DMS53 treated with DMSO at 0.1 percent for 48 hours (cell line): ENCODE data around the gene MYLK2.
"Not testable (repeated sequence)": the region's sequence is repeated elsewhere in the genome, so short reads cannot be mapped to it uniquely, and the experiment has no call there.

Source experiments
- DNase-seq: peaks from one replicate; lab custom pipeline; 2025; ENCODE audit not compliant: unreplicated experiment; lab: John Stamatoyannopoulos, UW

MYLK2 gene

DNA sequence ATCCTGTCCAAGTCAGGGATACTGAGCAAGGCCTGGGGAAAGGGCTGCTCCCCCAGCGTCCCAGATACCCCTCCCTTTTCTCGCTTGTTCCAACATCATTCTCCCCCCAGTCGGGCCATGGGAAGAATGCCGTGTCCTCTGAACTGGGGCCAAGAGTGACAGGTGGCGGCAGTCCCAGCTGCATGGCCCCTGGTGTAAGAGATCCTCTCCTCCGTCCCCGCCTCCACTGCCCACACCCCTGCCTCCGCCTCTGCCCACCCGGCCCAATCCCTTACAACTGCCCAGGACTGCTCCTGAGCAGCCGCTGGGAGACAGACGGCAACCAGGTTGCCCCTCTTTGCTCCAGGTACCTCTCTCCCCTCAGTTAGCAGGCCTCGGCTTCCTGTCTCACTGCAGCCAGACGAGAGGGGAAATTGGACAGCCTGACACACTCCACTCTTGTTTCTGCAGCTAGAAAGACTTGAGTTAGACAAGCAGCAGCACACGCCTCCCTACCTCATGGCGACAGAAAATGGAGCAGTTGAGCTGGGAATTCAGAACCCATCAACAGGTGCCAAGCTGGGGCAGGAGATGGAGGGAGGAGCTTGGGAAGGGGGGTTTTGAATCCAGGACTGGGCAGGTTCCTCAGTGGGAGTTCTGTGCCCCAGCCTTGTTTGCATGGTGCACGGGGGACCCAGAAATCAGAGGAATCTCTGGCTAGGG, at the start of gene MYLK2:
Gene MYLK2 (plus strand): TSS at position 274 of the 702 bp plus-strand sequence. CDS start 225 bp downstream, at position 499.
- no peak for DNase-seq

GRCh38 chr20:31769681-31770080, 49.5 kb upstream of the MYLK2 start:
- no peak for DNase-seq

DNA sequence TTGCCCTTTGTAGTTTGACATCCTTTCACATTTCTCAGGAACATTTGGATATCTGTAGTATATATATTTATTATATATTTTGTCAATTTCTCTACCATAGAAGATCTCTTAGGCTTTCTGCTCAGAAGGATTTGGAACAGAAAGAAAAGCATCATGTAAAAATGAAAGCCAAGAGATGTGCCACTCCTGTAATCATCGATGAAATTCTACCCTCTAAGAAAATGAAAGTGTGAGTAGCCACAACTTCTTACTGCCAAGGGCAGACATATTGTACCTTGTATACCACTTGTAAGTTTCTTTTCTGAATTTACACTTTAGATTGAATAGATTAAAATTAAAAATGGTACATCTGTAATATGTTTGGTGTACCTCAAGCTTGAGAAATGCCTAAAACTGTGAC, 48.9 kb upstream of the MYLK2 start:
- no peak for DNase-seq

DNA sequence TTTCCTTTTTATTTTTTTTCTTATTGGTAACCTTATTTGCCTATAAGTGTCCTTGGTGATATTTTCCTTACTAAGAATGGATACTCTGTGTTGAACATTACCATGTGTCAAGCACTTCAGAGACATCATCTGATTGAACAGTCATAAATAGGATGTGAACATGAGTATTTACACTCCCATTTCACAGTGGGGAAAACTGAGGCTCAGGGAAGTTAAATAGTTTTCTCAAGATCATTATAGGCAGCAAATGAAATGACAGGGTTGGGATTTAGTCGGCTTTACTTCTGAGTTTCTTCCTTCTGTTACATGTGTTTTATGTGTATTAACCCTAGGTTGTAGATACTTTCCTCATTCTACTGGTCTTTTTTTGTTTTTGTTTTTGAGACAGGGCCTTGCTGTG, 44.7 kb upstream of the MYLK2 start:
- no peak for DNase-seq

- DNase-seq: no peak
Measured at GRCh38 chr20:31780839-31781238, 38.3 kb upstream of the MYLK2 start.

GRCh38 chr20:31781945-31782344, 37.2 kb upstream of the MYLK2 start:
- no peak for DNase-seq

DNA sequence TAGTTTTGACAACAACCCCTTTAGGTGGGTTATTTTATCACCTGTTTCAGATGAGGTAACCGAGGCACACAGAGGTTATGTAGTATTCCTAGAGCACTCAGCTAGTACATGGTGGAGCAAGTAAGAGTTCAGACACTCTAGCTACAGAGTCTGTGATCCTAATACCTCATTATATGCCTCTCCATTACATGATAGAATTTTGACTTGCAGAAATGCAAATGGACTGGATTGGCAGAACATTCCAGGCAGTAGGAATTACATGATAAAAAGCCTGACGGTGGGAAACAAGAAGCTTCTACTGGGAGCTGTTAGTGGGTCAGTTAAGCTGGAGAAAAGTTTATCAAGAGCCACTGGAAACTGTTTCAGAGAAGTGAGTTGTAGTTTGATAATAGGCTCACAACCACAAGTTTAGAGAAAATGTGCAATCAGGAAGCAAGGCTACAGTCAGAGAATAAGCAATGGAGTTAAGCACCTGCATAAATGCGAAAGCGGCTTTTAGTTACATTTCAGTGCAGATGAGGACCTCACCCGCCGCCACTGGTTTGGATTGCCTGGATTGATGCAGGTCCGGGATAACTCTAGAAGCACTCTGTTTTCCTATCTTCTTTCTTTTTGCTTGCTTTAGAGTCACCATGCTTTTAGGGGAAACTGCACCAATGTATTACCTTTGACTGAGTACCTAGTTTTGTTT, 34.7 kb upstream of the MYLK2 start:
- DNase-seq: no peak

- no peak for DNase-seq
Measured at GRCh38 chr20:31785089-31785488, 34.1 kb upstream of the MYLK2 start.

GRCh38 chr20:31788578-31788977, 30.6 kb upstream of the MYLK2 start:
- DNase-seq: no peak

GRCh38 chr20:31790401-31790800, 28.8 kb upstream of the MYLK2 start:
- no peak for DNase-seq

- DNase-seq: no peak
Measured at GRCh38 chr20:31797364-31797763, 21.8 kb upstream of the MYLK2 start.

DNA sequence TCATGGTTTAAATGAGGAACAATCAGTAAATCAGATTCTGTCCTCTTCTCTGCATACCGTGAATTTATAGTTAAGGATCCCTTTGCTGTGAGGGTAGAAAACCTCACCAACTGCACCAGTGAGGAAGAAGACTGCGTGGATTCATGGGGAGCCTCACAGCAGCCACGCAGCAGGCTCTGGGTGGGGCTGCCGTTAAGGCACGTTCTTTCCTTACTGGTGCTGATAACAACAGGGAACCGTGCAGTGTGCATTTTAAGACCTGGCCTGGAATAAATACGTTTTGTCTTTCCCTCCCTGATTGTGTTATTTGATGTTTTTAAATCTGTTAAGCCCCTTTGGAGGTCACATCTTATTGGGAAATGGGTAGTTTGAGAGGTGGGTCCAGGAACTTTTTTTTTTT, 17.6 kb upstream of the MYLK2 start:
- DNase-seq: no peak

DNA sequence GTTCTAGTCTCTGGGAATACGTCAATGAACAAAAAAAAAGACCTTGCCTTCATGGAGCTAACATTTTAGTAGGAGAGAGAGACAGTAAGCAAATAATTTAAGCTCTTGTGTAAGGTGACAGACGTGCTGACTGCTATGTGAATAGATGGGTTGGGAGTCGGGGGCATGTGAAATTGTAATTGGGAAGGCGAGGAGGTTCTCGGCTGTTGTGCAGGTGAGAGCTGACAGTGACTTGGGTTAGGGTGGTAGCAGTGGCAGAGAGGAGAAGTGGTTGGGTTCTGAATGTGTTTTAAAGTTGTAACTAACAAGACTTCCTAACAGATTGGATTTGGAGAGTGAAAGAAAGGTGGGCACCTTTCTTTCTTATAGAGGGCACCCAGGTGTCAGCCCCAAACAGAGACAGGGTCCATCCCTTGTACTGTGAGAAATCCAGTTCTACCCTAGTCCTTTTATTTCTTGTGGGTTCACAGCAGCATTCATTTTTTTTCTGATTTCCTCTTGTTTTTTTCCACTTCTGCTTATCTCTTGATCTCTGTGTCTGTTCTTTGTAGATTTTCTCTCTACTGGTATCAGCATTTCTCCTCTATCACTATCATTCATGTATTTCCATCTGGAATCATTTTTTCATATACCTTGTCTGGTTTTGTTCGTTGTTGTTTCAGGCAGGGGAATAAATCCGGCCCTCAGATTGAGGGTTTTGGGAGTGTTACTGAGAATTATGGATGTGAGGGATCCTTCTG, 15.4 kb upstream of the MYLK2 start:
- DNase-seq: no peak

GRCh38 chr20:31806564-31807355, 12.4 kb upstream of the MYLK2 start:
- DNase-seq: no peak

DNA sequence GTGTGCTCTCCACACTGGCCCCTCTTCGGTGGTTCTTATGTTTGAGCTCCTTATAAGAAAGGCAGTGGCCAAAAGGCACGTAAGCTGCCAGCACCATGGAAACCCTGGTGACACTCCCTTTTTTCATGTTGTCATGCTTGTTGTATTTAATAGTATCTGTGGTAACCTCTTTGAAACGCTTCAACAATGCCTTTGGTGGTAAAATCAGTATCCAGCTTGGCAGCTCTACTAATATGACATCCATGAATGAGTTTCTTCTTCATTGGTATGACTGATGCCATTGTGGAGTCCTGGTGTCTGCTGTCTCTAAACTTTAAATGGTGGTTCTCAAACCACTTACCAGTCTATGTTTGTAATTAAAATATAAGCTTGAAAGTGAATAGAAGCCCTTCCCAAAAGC, 10.7 kb upstream of the MYLK2 start:
- DNase-seq: no peak

DNA sequence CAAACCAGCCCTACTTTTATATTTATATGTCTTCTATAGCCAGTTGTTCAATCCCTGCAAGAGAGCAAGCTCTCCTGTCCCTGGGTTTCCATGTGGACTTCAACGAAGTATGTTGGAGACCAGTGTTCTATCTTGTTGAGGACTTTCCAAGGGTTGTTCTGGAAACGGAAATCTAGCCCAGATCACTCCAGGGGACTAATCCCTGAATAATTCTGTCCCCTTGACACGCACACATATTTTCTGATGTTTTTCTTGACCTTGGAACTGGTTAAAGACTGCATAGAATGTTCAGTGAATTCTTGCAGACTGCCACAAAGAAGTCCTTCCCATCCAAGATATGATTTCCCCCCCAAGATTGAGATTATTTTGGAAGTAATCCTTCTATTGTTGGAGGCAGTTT, 9.5 kb upstream of the MYLK2 start:
- no peak for DNase-seq

- no peak for DNase-seq
Measured at GRCh38 chr20:31811198-31811597, 8.0 kb upstream of the MYLK2 start.

GRCh38 chr20:31811796-31812728, 7.1 kb upstream of the MYLK2 start:
- no peak for DNase-seq

GRCh38 chr20:31813611-31814010, 5.5 kb upstream of the MYLK2 start:
- DNase-seq: no peak

GRCh38 chr20:31814142-31814541, 5.0 kb upstream of the MYLK2 start:
- DNase-seq: not testable (repeated sequence)
